HG03575 (cell line): Measurements from ENCODE around the gene PAPSS2.

Experiments
- ATAC-seq: cut with Tn5 transposase; IDR thresholded peaks from one replicate; pipeline ENCODE4 v1.9.1; 2021; ENCODE audit not compliant: unreplicated experiment, insufficient number of reproducible peaks, low FRiP score; ENCODE audit errors: extremely low read depth

The PAPSS2 gene

GRCh38 chr10:87664276-87664701, 4.6 kb downstream of the PAPSS2 start:
- no peak for ATAC-seq

- ATAC-seq, result no peak
Measured at GRCh38 chr10:87667493-87667892, 7.8 kb downstream of the PAPSS2 start.

- no peak for ATAC-seq
Measured at GRCh38 chr10:87668324-87669074, 8.8 kb downstream of the PAPSS2 start.

- ATAC-seq, result no peak
Measured at GRCh38 chr10:87669752-87670151, 10.1 kb downstream of the PAPSS2 start.

- ATAC-seq, result no peak
Measured at GRCh38 chr10:87670586-87670985, 10.9 kb downstream of the PAPSS2 start.

GRCh38 chr10:87671139-87671815, 11.6 kb downstream of the PAPSS2 start:
- ATAC-seq, result no peak

GRCh38 chr10:87672551-87672950, 12.9 kb downstream of the PAPSS2 start:
- ATAC-seq, result no peak

GRCh38 chr10:87674943-87675342, 15.3 kb downstream of the PAPSS2 start:
- ATAC-seq, result no peak

GRCh38 chr10:87675396-87676376, 16.0 kb downstream of the PAPSS2 start:
- ATAC-seq, result no peak

GRCh38 chr10:87677595-87677994, 17.9 kb downstream of the PAPSS2 start:
- no peak for ATAC-seq

- ATAC-seq, result no peak
Measured at GRCh38 chr10:87678302-87678701, 18.6 kb downstream of the PAPSS2 start.

GRCh38 chr10:87683356-87683755, 23.7 kb downstream of the PAPSS2 start:
- ATAC-seq, result no peak

GRCh38 chr10:87684001-87684638, 24.4 kb downstream of the PAPSS2 start:
- no peak for ATAC-seq

GRCh38 chr10:87685832-87686574, 26.3 kb downstream of the PAPSS2 start:
- ATAC-seq, result no peak

GRCh38 chr10:87691506-87692070, 31.9 kb downstream of the PAPSS2 start:
- ATAC-seq, result no peak

- ATAC-seq, result no peak
Measured at GRCh38 chr10:87692956-87693484, 33.3 kb downstream of the PAPSS2 start.

GRCh38 chr10:87694011-87694794, 34.5 kb downstream of the PAPSS2 start:
- no peak for ATAC-seq
